Hematopoietic multipotent progenitor cell (in vitro differentiated cells): ENCODE data around the gene SLC6A3. TPM values are rescaled to one million over a fixed set of nuclear protein-coding genes. Genes with fewer than 3 reads are reported as not detected.
"Not testable (repeated sequence)": the region's sequence is repeated elsewhere in the genome, so short reads cannot be mapped to it uniquely, and the experiment has no call there.

Experiments
- DNase-seq, 3 donors: peaks; one replicate each; pipeline ENCODE4 v3.0.0-alpha.2; 2011 to 2015; ENCODE audit warnings: low read depth in 2 of 3, low spot score in 2 of 3
- total RNA-seq: library from RNA; depleted of rRNA; stranded (reverse); fragments of >200 nt; gene quantifications from one replicate; pipeline ENCODE4 v1.2.3, GENCODE V29; 2012

SLC6A3 gene
- total RNA-seq, 1 donor = not detected

GRCh38 chr5:1423901-1424603, 21.2 kb downstream of the SLC6A3 start:
- DNase-seq = no peak

- not testable (repeated sequence) for DNase-seq
Observed at GRCh38 chr5:1422522-1422921, 22.7 kb downstream of the SLC6A3 start.

- DNase-seq = no peak
Observed at GRCh38 chr5:1421521-1422341, 23.5 kb downstream of the SLC6A3 start.

GRCh38 chr5:1420211-1421195, 24.7 kb downstream of the SLC6A3 start:
- DNase-seq = no peak

GRCh38 chr5:1419476-1420210, 25.6 kb downstream of the SLC6A3 start:
- DNase-seq = no peak

GRCh38 chr5:1418921-1419280, 26.3 kb downstream of the SLC6A3 start:
- no peak for DNase-seq

- no peak for DNase-seq
Observed at GRCh38 chr5:1418238-1418920, 26.9 kb downstream of the SLC6A3 start.

- DNase-seq = no peak
Observed at GRCh38 chr5:1417586-1418225, 27.5 kb downstream of the SLC6A3 start.

- no peak for DNase-seq
Observed at GRCh38 chr5:1416856-1417469, 28.3 kb downstream of the SLC6A3 start.

- no peak for DNase-seq
Observed at GRCh38 chr5:1415626-1416360, 29.4 kb downstream of the SLC6A3 start.

GRCh38 chr5:1415059-1415425, 30.2 kb downstream of the SLC6A3 start:
- no peak for DNase-seq

GRCh38 chr5:1414311-1415058, 30.8 kb downstream of the SLC6A3 start:
- DNase-seq = no peak

GRCh38 chr5:1413611-1414241, 31.5 kb downstream of the SLC6A3 start:
- DNase-seq = no peak

- no peak for DNase-seq
Observed at GRCh38 chr5:1413211-1413610, 32.0 kb downstream of the SLC6A3 start.

GRCh38 chr5:1412621-1413020, 32.6 kb downstream of the SLC6A3 start:
- no peak for DNase-seq

- no peak for DNase-seq
Observed at GRCh38 chr5:1412163-1412562, 33.1 kb downstream of the SLC6A3 start.

GRCh38 chr5:1411099-1411498, 34.1 kb downstream of the SLC6A3 start:
- DNase-seq = no peak
